Measurements from ENCODE around the gene PRRT4.
A peak's percentile ranks its signal among the peaks of the same experiment; 100 is the strongest.

Gene PRRT4

GRCh38 chr7:128407233-128407589 is 45.7 kb upstream of the PRRT4 start (continued):
- TF ChIP-seq ZNF660 (tag by site-specific recombination; IDR thresholded peaks at IDR 0.05), result no peak
- no peak for TF ChIP-seq ZNF174 (tag by site-specific recombination; IDR thresholded peaks at IDR 0.05)
- TF ChIP-seq ZNF670 (tag by site-specific recombination; IDR thresholded peaks at IDR 0.05; ENCODE audit: low read depth), result no peak
- no peak for TF ChIP-seq ZNF76 (tag by site-specific recombination; IDR thresholded peaks at IDR 0.05; ENCODE audit: borderline replicate concordance, low read depth)
- no peak for TF ChIP-seq ZFP41 (tag by site-specific recombination; IDR thresholded peaks at IDR 0.05; ENCODE audit: borderline replicate concordance)
- peak; percentile 96 for TF ChIP-seq GLIS1 (tag by site-specific recombination; IDR thresholded peaks at IDR 0.05)
- TF ChIP-seq ZIC2 (tag by site-specific recombination; IDR thresholded peaks at IDR 0.05), result peak; percentile 93
- no peak for TF ChIP-seq HOXD13 (CRISPR knock-in tag; IDR thresholded peaks at IDR 0.05; ENCODE audit: borderline replicate concordance)
- TF ChIP-seq, protein P1, sequence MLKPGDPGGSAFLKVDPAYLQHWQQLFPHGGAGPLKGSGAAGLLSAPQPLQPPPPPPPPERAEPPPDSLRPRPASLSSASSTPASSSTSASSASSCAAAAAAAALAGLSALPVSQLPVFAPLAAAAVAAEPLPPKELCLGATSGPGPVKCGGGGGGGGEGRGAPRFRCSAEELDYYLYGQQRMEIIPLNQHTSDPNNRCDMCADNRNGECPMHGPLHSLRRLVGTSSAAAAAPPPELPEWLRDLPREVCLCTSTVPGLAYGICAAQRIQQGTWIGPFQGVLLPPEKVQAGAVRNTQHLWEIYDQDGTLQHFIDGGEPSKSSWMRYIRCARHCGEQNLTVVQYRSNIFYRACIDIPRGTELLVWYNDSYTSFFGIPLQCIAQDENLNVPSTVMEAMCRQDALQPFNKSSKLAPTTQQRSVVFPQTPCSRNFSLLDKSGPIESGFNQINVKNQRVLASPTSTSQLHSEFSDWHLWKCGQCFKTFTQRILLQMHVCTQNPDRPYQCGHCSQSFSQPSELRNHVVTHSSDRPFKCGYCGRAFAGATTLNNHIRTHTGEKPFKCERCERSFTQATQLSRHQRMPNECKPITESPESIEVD (tag by site-specific recombination; IDR thresholded peaks at IDR 0.05), result no peak

GRCh38 chr7:128406314-128407232 is 45.1 kb upstream of the PRRT4 start:
- H3K36me3 ChIP-seq (ENCODE audit: control insufficient read depth in 2 of 2, insufficient read depth in 1 of 2, low read length in 2 of 2), result peaks cover 4 to 16% of the 10 kb centered on the region in 2 experiments; a peak in 2 of 3 replicates
- no peaks in the 10 kb centered on the region; the same call in 1 of the 2 replicates for H3K4me1 ChIP-seq (ENCODE audit: control insufficient read depth, insufficient read depth, low read length)
- H3K4me3 ChIP-seq (ENCODE audit: low read depth, low read length), result no peak overlapping the region; the same call in 1 of the 2 replicates
- TF ChIP-seq ZBTB48 (tag by site-specific recombination; IDR thresholded peaks at IDR 0.05), result peak; percentile 16; the same call in 1 of the 2 replicates
- peak; percentile 50 for TF ChIP-seq ZBTB17 (tag by site-specific recombination; IDR thresholded peaks at IDR 0.05)
- TF ChIP-seq ZNF600 (tag by site-specific recombination; IDR thresholded peaks at IDR 0.05), result no peak
- TF ChIP-seq BCL11A (tag by site-specific recombination; IDR thresholded peaks at IDR 0.05; ENCODE audit: low read depth), result no peak
- TF ChIP-seq, protein P2, sequence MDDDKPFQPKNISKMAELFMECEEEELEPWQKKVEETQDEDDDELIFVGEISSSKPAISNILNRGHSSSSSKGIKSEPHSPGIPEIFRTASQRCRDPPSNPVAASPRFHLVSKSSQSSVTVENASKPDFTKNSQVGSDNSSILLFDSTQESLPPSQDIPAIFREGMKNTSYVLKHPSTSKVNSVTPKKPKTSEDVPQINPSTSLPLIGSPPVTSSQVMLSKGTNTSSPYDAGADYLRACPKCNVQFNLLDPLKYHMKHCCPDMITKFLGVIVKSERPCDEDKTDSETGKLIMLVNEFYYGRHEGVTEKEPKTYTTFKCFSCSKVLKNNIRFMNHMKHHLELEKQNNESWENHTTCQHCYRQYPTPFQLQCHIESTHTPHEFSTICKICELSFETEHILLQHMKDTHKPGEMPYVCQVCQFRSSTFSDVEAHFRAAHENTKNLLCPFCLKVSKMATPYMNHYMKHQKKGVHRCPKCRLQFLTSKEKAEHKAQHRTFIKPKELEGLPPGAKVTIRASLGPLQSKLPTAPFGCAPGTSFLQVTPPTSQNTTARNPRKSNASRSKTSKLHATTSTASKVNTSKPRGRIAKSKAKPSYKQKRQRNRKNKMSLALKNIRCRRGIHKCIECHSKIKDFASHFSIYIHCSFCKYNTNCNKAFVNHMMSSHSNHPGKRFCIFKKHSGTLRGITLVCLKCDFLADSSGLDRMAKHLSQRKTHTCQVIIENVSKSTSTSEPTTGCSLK (tag by site-specific recombination; IDR thresholded peaks at IDR 0.05), result no peak
- peak; percentile 16; the same call in 1 of the 2 replicates for TF ChIP-seq ZBTB20 (tag by site-specific recombination; IDR thresholded peaks at IDR 0.05)
- H3K27ac ChIP-seq (ENCODE audit: extremely low read depth, low read depth, low read length), result no peak overlapping the region
- ChIA-PET CTCF (interaction anchor here (2.3 to 6.1 kb wide), 2 partner anchors 9 to 20 kb away, joined by 9 to 68 read pairs; no protein-coding TSS in a partner anchor), POLR2A (no interaction called here)
- no peaks in the 10 kb centered on the region for H3K9me3 ChIP-seq (ENCODE audit: control insufficient read depth, insufficient read depth, low read depth, low read length)

DNA sequence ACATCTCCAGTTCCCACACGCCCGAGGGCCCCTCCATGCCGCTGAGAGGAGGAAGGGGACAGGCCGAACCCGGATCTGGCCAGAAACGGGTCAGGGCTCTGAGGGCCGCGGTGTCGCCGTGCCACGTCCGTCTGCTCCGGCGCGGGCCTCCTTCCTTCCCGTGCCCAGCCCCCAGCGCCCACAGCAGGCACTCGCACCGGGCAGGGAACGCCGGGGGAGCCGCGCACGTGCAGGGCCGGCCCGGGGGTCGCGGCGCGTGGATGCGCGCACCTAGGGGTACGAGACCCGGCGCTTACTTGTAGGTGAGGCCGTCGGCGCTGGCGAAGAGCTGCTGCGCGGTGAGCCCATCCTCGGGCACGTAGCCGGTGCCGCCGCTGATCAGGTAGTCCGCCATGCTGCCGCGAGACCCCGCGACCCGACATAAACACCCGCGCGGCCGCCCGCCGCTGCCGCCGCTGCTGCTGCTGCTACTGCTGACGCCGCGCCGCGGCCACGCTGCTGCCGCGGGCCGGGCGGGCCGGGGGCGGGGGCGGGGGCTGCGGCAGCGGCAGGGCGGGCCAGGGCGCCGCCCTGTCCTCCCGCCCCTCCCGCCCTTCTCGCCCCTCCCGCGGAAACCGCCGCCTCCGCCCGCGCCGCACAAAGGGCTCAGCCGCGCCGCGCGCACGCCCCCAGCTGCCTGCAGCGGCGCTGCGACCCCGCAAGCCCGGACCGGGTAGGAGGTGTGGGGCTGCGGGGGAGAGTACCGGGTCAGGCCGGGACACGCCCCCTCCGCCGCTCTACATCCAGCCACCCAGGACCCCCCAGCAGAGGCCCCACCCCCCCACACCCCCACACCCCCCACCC is 44.2 kb upstream of the PRRT4 start:
- CTCF ChIA-PET, result interaction anchor here (0.5 to 6.1 kb wide), 5 partner anchors 18 to 58 kb away, joined by 3 to 68 read pairs (median 5); no protein-coding TSS in a partner anchor
- H3K4me3 ChIP-seq (ENCODE audit: low read depth, low read length), result peak overlapping the region; percentile 57
- H3K9me3 ChIP-seq (ENCODE audit: control insufficient read depth, insufficient read depth, low read depth, low read length), result no peaks in the 10 kb centered on the region
- peak overlapping the region; percentile 64; the same call in 1 of the 2 replicates for H3K27ac ChIP-seq (ENCODE audit: extremely low read depth, low read depth, low read length)
- no peaks in the 10 kb centered on the region; the same call in 1 of the 2 replicates for H3K4me1 ChIP-seq (ENCODE audit: control insufficient read depth, insufficient read depth, low read length)
- H3K36me3 ChIP-seq (ENCODE audit: control insufficient read depth in 2 of 2, insufficient read depth in 1 of 2, low read length in 2 of 2), result peaks cover 4 to 25% of the 10 kb centered on the region in 2 experiments; a peak in 2 of 3 replicates
- POLR2A ChIA-PET, result no interaction called here
- TF ChIP-seq YY2 (tag by site-specific recombination; IDR thresholded peaks at IDR 0.05) (0 out of 2 replicates have a peak, but pooled peaks have one; percentile 20), ZNF76 (tag by site-specific recombination; IDR thresholded peaks at IDR 0.05; ENCODE audit: borderline replicate concordance, low read depth) (peak; percentile 91; the same call in 1 of the 2 replicates), GLIS1 (tag by site-specific recombination; IDR thresholded peaks at IDR 0.05) (peak; percentile 20; the same call in 1 of the 2 replicates), ZFP3 (tag by site-specific recombination; IDR thresholded peaks at IDR 0.05; ENCODE audit: low read depth) (no peak), ZBTB11 (tag by site-specific recombination; conservative IDR thresholded peaks at IDR 0.05; ENCODE audit: low read depth) (peak; percentile 72), YY1 (tag by site-specific recombination; IDR thresholded peaks at IDR 0.05) (0 out of 2 replicates have a peak, but pooled peaks have one; percentile 25), ZNF121 (tag by site-specific recombination; IDR thresholded peaks at IDR 0.05) (no peak)
- TF ChIP-seq, protein P3, sequence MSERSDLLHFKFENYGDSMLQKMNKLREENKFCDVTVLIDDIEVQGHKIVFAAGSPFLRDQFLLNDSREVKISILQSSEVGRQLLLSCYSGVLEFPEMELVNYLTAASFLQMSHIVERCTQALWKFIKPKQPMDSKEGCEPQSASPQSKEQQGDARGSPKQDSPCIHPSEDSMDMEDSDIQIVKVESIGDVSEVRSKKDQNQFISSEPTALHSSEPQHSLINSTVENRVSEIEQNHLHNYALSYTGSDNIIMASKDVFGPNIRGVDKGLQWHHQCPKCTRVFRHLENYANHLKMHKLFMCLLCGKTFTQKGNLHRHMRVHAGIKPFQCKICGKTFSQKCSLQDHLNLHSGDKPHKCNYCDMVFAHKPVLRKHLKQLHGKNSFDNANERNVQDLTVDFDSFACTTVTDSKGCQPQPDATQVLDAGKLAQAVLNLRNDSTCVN (tag by site-specific recombination; optimal IDR thresholded peaks at IDR 0.05), result peak; percentile 98
